HepG2 (cell line): ENCODE data around the gene GGA1. TPM values are rescaled to one million over a fixed set of nuclear protein-coding genes. Genes with fewer than 3 reads are reported as not detected.
A peak's percentile ranks its signal among the peaks of the same experiment; 100 is the strongest.

ENCODE experiments used
- FOXK1 ChIP-seq: sonication (generic); formaldehyde crosslinking; IDR thresholded peaks from 2 replicates; pipeline ENCODE4 v1.4.0; 2020; ENCODE audit warnings: low read depth, missing genetic modification reagents, borderline replicate concordance
- GTF3A ChIP-seq: sonication (generic); formaldehyde crosslinking; conservative IDR thresholded peaks from 2 replicates; pipeline ENCODE4 v1.4.0; 2020; ENCODE audit warnings: mild to moderate bottlenecking, missing genetic modification reagents
- MXI1 ChIP-seq: IDR thresholded peaks from 3 replicates; pipeline ENCODE4 v1.6.1; 2012; ENCODE audit warnings: low read depth, low read length, inconsistent platforms, borderline replicate concordance
- NAIF1 ChIP-seq: sonication (generic); formaldehyde crosslinking; IDR thresholded peaks from 2 replicates; pipeline ENCODE4 v1.5.0; 2020; ENCODE audit warnings: mild to moderate bottlenecking, missing genetic modification reagents, borderline replicate concordance
- SIN3A ChIP-seq: IDR thresholded peaks from 2 replicates; pipeline ENCODE4 v1.6.1; 2011; ENCODE audit warnings: low read depth, mild to moderate bottlenecking, control low read depth, low read length, borderline replicate concordance
- SMARCC2 ChIP-seq: fragments of 450-650 bp; IDR thresholded peaks from 2 replicates; pipeline ENCODE4 v1.6.1; 2017; ENCODE audit warnings: antibody characterized with exemption, mild to moderate bottlenecking
- TBL1XR1 ChIP-seq: fragments of 150-350 bp; IDR thresholded peaks from 2 replicates; pipeline ENCODE4 v1.6.1; 2014; ENCODE audit warnings: borderline replicate concordance, low read length; ENCODE audit not compliant: partially characterized antibody
- ZBTB26 ChIP-seq: IDR thresholded peaks from 2 replicates; pipeline ENCODE4 v1.6.1; 2016; ENCODE audit warnings: missing compliant biosample characterization, missing genetic modification reagents, borderline replicate concordance
- ZFAT ChIP-seq: sonication (generic); formaldehyde crosslinking; conservative IDR thresholded peaks from 2 replicates; pipeline ENCODE4 v1.8.1; 2023; ENCODE audit warnings: missing genetic modification reagents, inconsistent platforms
- ZNF879 ChIP-seq: sonication (generic); formaldehyde crosslinking; IDR thresholded peaks from 2 replicates; pipeline ENCODE4 v1.8.1; 2023; ENCODE audit warnings: missing genetic modification reagents
- ZSCAN21 ChIP-seq: sonication (generic); formaldehyde crosslinking; IDR thresholded peaks from 2 replicates; pipeline ENCODE4 v1.8.0; 2022; ENCODE audit warnings: mild to moderate bottlenecking, missing genetic modification reagents, moderate library complexity, borderline replicate concordance
- polyA plus RNA-seq, 8 experiments: library from polyadenylated mRNA; depleted of rRNA in 3 of 8; stranded (reverse) in 7 of 8; unstranded in 1 of 8; fragments of >200 nt; fragmentation: Illumina TruSeq in 4 of 8; extraction: Trizol in 4 of 8; gene quantifications; 2 replicates each; pipeline versions ENCODE4 v1.2.1 to v1.2.3, GENCODE V29; 2011 to 2016; ENCODE audit warnings: low read depth in 4 of 8, missing spikeins in 1 of 8, mixed read lengths in 1 of 8; ENCODE audit not compliant: insufficient read depth in 1 of 8
- total RNA-seq, 5 experiments: library from RNA; depleted of rRNA; stranded (reverse); fragments of >200 nt; fragmentation: Illumina TruSeq; extraction: Trizol; gene quantifications; 2 replicates each; pipeline ENCODE4 v1.2.3, GENCODE V29; 2016; ENCODE audit warnings: low read depth in 1 of 5
- TF ChIP-seq, protein P1 (sequence below): sonication (generic); formaldehyde crosslinking; IDR thresholded peaks from 2 replicates; pipeline ENCODE4 v1.5.1; 2020; ENCODE audit warnings: mild to moderate bottlenecking, missing genetic modification reagents, borderline replicate concordance
- TF ChIP-seq, protein P2 (sequence below): sonication (generic); formaldehyde crosslinking; IDR thresholded peaks from 2 replicates; pipeline ENCODE4 v1.8.0; 2022; ENCODE audit warnings: missing genetic modification reagents, mild to moderate bottlenecking, inconsistent platforms, borderline replicate concordance
- TF ChIP-seq, protein P3 (sequence below): sonication (generic); formaldehyde crosslinking; IDR thresholded peaks from one replicate; pipeline ENCODE4 v1.5.1; 2020; ENCODE audit warnings: mild to moderate bottlenecking, missing genetic modification reagents; ENCODE audit errors: not compliant biosample characterization

The GGA1 gene
- total and polyA plus RNA-seq, 2 of the 13 experiments (the other 11 are each of a cell fraction or from before 2014, with no cell fraction given): 29.1 to 87.2 TPM

- TF ChIP-seq, protein P1, sequence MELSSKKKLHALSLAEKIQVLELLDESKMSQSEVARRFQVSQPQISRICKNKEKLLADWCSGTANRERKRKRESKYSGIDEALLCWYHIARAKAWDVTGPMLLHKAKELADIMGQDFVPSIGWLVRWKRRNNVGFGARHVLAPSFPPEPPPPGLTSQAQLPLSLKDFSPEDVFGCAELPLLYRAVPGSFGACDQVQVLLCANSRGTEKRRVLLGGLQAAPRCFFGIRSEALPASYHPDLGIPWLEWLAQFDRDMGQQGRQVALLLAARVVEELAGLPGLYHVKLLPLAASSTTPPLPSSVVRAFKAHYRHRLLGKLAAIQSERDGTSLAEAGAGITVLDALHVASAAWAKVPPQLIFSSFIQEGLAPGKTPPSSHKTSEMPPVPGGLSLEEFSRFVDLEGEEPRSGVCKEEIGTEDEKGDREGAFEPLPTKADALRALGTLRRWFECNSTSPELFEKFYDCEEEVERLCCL (CRISPR knock-in tag): 0 out of 2 replicates have a peak, but pooled peaks have one; percentile 10
- TF ChIP-seq ZSCAN21: peak; percentile 60; the same call in 1 of the 2 replicates
- TF ChIP-seq FOXK1 (CRISPR knock-in tag): peak; percentile 56; the same call in 1 of the 2 replicates
- no peak for TF ChIP-seq TBL1XR1
- no peak for TF ChIP-seq SMARCC2
- TF ChIP-seq, protein P2, sequence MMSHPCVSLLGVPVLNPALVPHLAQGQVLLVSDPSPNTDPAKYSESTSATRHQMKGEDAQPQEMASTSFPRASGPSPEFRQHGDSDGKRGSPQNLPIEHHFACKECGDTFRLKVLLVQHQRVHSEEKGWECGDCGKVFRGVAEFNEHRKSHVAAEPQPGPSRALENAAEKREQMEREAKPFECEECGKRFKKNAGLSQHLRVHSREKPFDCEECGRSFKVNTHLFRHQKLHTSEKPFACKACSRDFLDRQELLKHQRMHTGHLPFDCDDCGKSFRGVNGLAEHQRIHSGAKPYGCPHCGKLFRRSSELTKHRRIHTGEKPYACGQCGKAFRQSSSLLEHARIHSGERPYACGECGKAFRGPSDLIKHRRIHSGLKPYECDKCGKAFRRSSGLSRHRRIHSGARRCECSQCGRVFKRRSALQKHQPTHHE (CRISPR knock-in tag): no peak
- TF ChIP-seq ZFAT: no peak
- TF ChIP-seq, protein P3, sequence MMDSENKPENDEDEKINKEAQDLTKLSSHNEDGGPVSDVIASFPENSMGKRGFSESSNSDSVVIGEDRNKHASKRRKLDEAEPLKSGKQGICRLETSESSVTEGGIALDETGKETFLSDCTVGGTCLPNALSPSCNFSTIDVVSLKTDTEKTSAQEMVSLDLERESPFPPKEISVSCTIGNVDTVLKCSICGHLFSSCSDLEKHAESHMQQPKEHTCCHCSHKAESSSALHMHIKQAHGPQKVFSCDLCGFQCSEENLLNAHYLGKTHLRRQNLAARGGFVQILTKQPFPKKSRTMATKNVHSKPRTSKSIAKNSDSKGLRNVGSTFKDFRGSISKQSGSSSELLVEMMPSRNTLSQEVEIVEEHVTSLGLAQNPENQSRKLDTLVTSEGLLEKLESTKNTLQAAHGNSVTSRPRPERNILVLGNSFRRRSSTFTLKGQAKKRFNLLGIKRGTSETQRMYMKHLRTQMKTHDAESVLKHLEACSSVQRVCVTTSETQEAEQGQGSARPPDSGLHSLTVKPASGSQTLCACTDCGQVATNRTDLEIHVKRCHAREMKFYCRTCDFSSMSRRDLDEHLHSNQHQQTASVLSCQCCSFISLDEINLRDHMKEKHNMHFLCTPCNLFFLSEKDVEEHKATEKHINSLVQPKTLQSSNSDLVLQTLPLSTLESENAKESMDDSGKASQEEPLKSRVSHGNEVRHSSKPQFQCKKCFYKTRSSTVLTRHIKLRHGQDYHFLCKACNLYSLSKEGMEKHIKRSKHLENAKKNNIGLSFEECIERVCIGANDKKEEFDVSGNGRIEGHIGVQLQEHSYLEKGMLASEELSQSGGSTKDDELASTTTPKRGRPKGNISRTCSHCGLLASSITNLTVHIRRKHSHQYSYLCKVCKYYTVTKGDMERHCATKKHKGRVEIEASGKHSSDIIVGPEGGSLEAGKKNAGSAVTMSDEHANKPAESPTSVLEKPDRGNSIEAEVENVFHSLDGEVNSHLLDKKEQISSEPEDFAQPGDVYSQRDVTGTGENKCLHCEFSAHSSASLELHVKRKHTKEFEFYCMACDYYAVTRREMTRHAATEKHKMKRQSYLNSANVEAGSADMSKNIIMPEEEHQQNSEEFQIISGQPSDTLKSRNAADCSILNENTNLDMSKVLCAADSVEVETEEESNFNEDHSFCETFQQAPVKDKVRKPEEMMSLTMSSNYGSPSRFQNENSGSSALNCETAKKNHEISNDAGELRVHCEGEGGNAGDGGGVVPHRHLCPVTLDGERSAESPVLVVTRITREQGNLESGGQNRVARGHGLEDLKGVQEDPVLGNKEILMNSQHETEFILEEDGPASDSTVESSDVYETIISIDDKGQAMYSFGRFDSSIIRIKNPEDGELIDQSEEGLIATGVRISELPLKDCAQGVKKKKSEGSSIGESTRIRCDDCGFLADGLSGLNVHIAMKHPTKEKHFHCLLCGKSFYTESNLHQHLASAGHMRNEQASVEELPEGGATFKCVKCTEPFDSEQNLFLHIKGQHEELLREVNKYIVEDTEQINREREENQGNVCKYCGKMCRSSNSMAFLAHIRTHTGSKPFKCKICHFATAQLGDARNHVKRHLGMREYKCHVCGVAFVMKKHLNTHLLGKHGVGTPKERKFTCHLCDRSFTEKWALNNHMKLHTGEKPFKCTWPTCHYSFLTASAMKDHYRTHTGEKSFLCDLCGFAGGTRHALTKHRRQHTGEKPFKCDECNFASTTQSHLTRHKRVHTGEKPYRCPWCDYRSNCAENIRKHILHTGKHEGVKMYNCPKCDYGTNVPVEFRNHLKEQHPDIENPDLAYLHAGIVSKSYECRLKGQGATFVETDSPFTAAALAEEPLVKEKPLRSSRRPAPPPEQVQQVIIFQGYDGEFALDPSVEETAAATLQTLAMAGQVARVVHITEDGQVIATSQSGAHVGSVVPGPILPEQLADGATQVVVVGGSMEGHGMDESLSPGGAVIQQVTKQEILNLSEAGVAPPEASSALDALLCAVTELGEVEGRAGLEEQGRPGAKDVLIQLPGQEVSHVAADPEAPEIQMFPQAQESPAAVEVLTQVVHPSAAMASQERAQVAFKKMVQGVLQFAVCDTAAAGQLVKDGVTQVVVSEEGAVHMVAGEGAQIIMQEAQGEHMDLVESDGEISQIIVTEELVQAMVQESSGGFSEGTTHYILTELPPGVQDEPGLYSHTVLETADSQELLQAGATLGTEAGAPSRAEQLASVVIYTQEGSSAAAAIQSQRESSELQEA (CRISPR knock-in tag): peak; percentile 44
- no peak for TF ChIP-seq ZBTB26 (CRISPR knock-in tag)
- no peak for TF ChIP-seq SIN3A
- no peak for TF ChIP-seq ZNF879 (CRISPR knock-in tag)
- no peak for TF ChIP-seq MXI1
- TF ChIP-seq GTF3A (CRISPR knock-in tag): no peak
- no peak; the same call in 1 of the 2 replicates for TF ChIP-seq NAIF1 (CRISPR knock-in tag)
Measured at GRCh38 chr22:37631448-37632173, 23.0 kb downstream of the GGA1 start (continued).
